HFFc6 (cell line): ENCODE results near the gene PLA2G3. TPM values are rescaled to one million over a fixed set of nuclear protein-coding genes. Genes with fewer than 3 reads are reported as not detected.
A peak's percentile ranks its signal among the peaks of the same experiment; 100 is the strongest.

Experiments
- DNase-seq: peaks from one replicate; pipeline ENCODE4 v3.0.0-alpha.2; 2018
- H3K27ac Mint-ChIP-seq: 2 replicates; pipeline ENCODE4 v1.8.0; 2020; ENCODE audit warnings: mild to moderate bottlenecking, mixed read lengths
- H3K27me3 Mint-ChIP-seq: 2 replicates; pipeline ENCODE4 v1.8.0; 2021; ENCODE audit warnings: mild to moderate bottlenecking, moderate library complexity, mixed read lengths; ENCODE audit not compliant: insufficient read depth
- H3K36me3 Mint-ChIP-seq: 2 replicates; pipeline ENCODE4 v1.8.0; 2021; ENCODE audit warnings: low read depth, mixed read lengths
- H3K4me1 Mint-ChIP-seq: 2 replicates; pipeline ENCODE4 v1.8.0; 2020; ENCODE audit warnings: low read depth, mixed read lengths
- H3K4me3 Mint-ChIP-seq: 2 replicates; pipeline ENCODE4 v1.8.0; 2020; ENCODE audit warnings: mild to moderate bottlenecking, moderate library complexity, mixed read lengths
- H3K9me3 Mint-ChIP-seq: 2 replicates; pipeline ENCODE4 v1.8.0; 2020; ENCODE audit warnings: mild to moderate bottlenecking, mixed read lengths
- total RNA-seq, 6 experiments: library from RNA; stranded (reverse); fragmentation: NEBNext Ultra II Directional; extraction: Animal tissue kit (Norgen Biotek cat#: 25700); gene quantifications; 2 replicates in 1 of 6; 3 replicates in 5 of 6; pipeline ENCODE4 v1.2.3, GENCODE V29; 2021
- TF ChIP-seq, protein P1 (sequence below): fragments of 200-600 bp; sonication (generic); IDR thresholded peaks from 2 replicates; pipeline ENCODE4 v1.5.0; 2021; ENCODE audit warnings: antibody characterized with exemption, mild to moderate bottlenecking

PLA2G3 gene
- total RNA-seq, 6 experiments from 2014 or later = 0.05 TPM; not detected in 5

DNA sequence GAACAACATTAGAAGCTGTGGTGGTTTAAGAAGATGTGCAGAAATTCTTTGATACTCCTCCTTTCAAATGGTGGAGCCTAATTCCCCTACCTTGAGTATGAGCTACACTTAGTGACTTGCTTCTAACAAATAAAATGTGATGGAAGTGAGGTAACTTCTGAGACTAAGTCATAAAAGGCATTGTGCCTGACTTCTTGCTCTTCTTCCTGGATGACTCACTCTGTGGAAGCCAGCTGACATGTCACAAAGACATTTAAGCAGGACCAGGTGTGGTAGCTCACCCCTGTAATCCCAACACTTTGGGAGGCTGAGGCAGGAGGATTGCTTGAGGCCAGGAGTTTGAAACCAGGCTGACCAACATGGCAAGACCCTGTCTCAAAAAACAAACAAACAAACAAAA, 3.9 kb upstream of the PLA2G3 start:
- no peak overlapping the region for H3K4me3 Mint-ChIP-seq
- peak; percentile 29 for DNase-seq
- peaks cover 9% of the 10 kb centered on the region for H3K27me3 Mint-ChIP-seq
- H3K4me1 Mint-ChIP-seq = peaks cover 25% of the 10 kb centered on the region
- H3K27ac Mint-ChIP-seq = no peak overlapping the region
- TF ChIP-seq, protein P1, sequence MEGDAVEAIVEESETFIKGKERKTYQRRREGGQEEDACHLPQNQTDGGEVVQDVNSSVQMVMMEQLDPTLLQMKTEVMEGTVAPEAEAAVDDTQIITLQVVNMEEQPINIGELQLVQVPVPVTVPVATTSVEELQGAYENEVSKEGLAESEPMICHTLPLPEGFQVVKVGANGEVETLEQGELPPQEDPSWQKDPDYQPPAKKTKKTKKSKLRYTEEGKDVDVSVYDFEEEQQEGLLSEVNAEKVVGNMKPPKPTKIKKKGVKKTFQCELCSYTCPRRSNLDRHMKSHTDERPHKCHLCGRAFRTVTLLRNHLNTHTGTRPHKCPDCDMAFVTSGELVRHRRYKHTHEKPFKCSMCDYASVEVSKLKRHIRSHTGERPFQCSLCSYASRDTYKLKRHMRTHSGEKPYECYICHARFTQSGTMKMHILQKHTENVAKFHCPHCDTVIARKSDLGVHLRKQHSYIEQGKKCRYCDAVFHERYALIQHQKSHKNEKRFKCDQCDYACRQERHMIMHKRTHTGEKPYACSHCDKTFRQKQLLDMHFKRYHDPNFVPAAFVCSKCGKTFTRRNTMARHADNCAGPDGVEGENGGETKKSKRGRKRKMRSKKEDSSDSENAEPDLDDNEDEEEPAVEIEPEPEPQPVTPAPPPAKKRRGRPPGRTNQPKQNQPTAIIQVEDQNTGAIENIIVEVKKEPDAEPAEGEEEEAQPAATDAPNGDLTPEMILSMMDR = no peak
- peaks cover 28% of the 10 kb centered on the region for H3K9me3 Mint-ChIP-seq
- H3K36me3 Mint-ChIP-seq = peaks cover 10% of the 10 kb centered on the region

DNA sequence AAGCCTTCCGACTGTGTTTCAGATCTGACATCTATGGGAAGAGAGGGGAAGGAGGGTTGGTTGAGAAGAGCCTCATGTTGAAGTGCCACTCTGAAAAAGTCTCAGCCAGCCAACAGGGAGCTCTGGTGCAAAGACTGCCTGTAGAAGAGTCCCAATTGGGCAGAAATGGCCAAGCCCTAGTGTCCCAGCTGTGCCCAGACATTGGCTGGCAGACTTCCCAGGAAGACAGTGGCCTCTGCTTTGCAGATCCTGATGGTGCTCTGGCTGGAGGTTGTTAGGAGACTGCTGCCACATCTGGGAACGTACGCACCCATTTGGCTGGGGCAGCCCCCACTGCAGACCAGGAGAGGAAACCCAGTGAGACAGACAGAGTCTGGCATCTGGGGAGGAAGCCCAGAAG, 3.2 kb upstream of the PLA2G3 start:
- peaks cover 10% of the 10 kb centered on the region for H3K36me3 Mint-ChIP-seq
- H3K4me3 Mint-ChIP-seq = no peak overlapping the region
- H3K9me3 Mint-ChIP-seq = peaks cover 28% of the 10 kb centered on the region
- peaks cover 16% of the 10 kb centered on the region for H3K27me3 Mint-ChIP-seq
- H3K27ac Mint-ChIP-seq = peak overlapping the region; percentile 4; the same call in 1 of the 2 replicates
- TF ChIP-seq, protein P1 = no peak
- DNase-seq = no peak
- H3K4me1 Mint-ChIP-seq = peaks cover 18% of the 10 kb centered on the region

DNA sequence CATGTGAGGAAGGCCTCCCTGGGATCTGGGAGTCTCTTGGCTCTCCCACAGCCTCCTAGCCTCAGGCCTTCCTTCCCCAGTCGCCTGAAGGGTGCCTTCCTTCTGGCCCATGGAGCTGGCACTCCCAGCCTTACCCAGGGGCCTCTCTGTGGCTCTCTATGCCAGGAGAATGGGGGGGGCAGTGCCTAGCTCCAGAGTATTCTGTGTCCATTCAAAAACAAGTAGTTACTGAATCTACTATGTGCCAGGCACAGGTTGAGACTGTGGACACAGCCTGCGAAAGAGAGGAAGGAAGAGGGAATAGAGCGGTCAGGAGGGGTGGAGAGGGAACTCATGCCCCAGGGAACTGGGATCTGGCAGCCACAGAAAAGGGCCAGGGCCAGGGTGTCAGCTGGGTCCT, 2.7 kb upstream of the PLA2G3 start:
- Mint-ChIP-seq H3K4me3 (no peak overlapping the region), H3K27ac (peak overlapping the region; percentile 4; the same call in 1 of the 2 replicates), H3K27me3 (peaks cover 20% of the 10 kb centered on the region), H3K4me1 (peaks cover 16% of the 10 kb centered on the region), H3K9me3 (peaks cover 28% of the 10 kb centered on the region), H3K36me3 (peaks cover 10% of the 10 kb centered on the region)
- DNase-seq = no peak
- TF ChIP-seq, protein P1 = no peak

DNA sequence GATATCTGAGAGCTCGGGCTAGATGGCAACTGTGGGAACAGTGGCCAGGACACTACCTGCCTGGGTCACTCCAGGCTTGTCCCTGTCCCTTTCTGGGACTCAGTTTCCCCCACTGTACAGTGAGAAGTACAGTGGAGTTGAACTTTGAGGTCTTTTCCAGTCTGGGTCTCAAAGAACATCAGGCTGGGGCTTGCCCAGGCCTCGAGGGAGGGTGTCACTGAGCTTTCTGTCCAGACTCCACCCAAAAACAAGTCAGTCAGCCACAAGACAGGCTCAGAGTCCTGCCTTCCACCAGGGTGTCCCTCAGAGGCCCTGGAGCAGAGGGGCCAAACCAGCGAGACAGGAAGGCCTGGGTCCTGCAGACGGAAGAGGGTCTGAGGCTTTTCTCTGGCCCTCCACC, 2.0 kb upstream of the PLA2G3 start:
- H3K9me3 Mint-ChIP-seq = peaks cover 23% of the 10 kb centered on the region
- DNase-seq = no peak
- H3K27ac Mint-ChIP-seq = no peak overlapping the region
- peaks cover 6% of the 10 kb centered on the region for H3K36me3 Mint-ChIP-seq
- TF ChIP-seq, protein P1 = no peak
- H3K4me1 Mint-ChIP-seq = peaks cover 16% of the 10 kb centered on the region
- peaks cover 22% of the 10 kb centered on the region for H3K27me3 Mint-ChIP-seq
- H3K4me3 Mint-ChIP-seq = no peak overlapping the region

DNA sequence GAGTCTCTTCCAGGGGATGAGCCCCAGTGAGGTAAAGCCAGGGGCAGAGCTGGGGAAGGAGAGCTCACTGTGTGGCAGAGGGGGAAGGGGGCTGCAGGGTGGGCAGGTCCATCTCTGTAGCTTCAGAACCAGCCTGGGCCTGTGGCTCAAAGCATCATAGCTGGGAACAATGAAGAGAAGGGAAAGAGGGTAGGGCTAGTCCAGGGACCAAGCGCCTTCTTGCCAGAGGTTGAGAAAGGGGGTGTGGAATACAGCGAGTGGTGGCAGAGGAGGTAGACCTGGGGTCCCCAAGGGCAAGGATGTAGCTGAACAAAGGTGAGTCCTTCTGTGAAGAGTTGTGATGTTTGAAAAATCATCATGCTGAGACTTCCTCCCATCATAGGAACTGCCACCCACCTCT, 1.2 kb upstream of the PLA2G3 start:
- DNase-seq = no peak
- Mint-ChIP-seq H3K9me3 (peaks cover 16% of the 10 kb centered on the region), H3K27me3 (peaks cover 23% of the 10 kb centered on the region), H3K36me3 (no peaks in the 10 kb centered on the region), H3K27ac (no peak overlapping the region), H3K4me1 (peaks cover 16% of the 10 kb centered on the region), H3K4me3 (no peak overlapping the region)
- TF ChIP-seq, protein P1 = no peak

DNA sequence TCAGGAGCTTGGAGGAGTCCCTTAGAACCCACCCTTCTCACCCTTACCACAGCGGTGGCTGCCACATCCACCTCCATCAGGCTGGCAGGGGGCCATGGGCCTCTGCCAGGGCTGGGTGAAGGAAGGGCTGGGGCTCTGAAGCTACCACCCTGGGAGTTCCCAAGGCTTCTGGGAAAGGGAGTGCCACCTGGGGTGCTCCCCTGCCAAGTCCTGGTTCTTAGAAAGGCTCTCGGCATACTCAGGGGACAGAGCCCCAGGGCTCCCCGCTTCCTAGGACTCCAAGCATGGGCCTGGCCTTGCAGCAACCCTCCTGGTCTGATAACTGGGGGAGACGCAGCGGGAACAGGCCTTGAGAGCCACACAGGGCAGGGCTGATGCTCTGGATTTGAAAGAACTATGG, 438 bp upstream of the PLA2G3 start:
- H3K4me3 Mint-ChIP-seq = no peak overlapping the region
- no peak for DNase-seq
- TF ChIP-seq, protein P1 = no peak
- peaks cover 24% of the 10 kb centered on the region for H3K27me3 Mint-ChIP-seq
- no peaks in the 10 kb centered on the region for H3K36me3 Mint-ChIP-seq
- no peak overlapping the region for H3K27ac Mint-ChIP-seq
- H3K9me3 Mint-ChIP-seq = peaks cover 13% of the 10 kb centered on the region
- peaks cover 16% of the 10 kb centered on the region for H3K4me1 Mint-ChIP-seq
